T-cell (primary cell): Measurements from ENCODE around the gene GPATCH1. TPM values are rescaled to one million over a fixed set of nuclear protein-coding genes. Genes with fewer than 3 reads are reported as not detected.
"Not testable (repeated sequence)": the region's sequence is repeated elsewhere in the genome, so short reads cannot be mapped to it uniquely, and the experiment has no call there.

Experiments used
- ATAC-seq, 4 experiments: fragments of 200-7000 bp in 3 of 4; fragments of 150-1000 bp in 1 of 4; cut with Tn5 transposase; replicated peaks in 1 of 4; 1 replicate in 3 of 4; 2 replicates in 1 of 4; pipeline ENCODE4 v1.10.0; 2021; ENCODE audit warnings: moderate library complexity in 3 of 4, mild to moderate bottlenecking in 2 of 4, moderate number of reproducible peaks in 1 of 4
- CTCF ChIA-PET, 2 donors: fragments of 300-600 bp; sonication (Branson Sonifier 250); formaldehyde crosslinking; loops; one replicate each; lab custom pipeline; 2022; ENCODE audit warnings: antibody characterized with exemption in 2 of 2; lab: Charles Lee
- POLR2A ChIA-PET, 2 donors: fragments of 300-600 bp; sonication (Branson Sonifier 250); formaldehyde crosslinking; loops; one replicate each; lab custom pipeline; 2022; ENCODE audit warnings: antibody characterized with exemption in 2 of 2; lab: Charles Lee
- DNase-seq, 35 experiments: peaks; one replicate each; pipeline versions ENCODE4 v3.0.0 to v3.0.0-alpha.2; 2013 to 2023
- H3K27ac ChIP-seq: one replicate; pipeline ENCODE4 v1.5.1; 2013; ENCODE audit warnings: low read length
- H3K27me3 ChIP-seq, 2 experiments: replicated peaks in 1 of 2; 1 replicate in 1 of 2; 2 replicates in 1 of 2; pipeline versions ENCODE4 v1.6.1 to v1.7.0; 2013; ENCODE audit warnings: low read length in 1 of 2, mixed read lengths in 1 of 2; ENCODE audit not compliant: control insufficient read depth in 2 of 2, insufficient read depth in 2 of 2; ENCODE audit errors: extremely low read depth in 1 of 2
- H3K36me3 ChIP-seq, 2 donors: 1 replicate in 1 of 2; 2 replicates in 1 of 2; pipeline versions ENCODE4 v1.6.1 to v1.7.0; 2013; ENCODE audit warnings: low read length in 1 of 2; ENCODE audit not compliant: control insufficient read depth in 2 of 2, insufficient read depth in 1 of 2; ENCODE audit errors: extremely low read depth in 1 of 2
- H3K4me1 ChIP-seq, 2 experiments: 1 replicate in 1 of 2; 2 replicates in 1 of 2; pipeline versions ENCODE4 v1.6.1 to v1.7.0; 2013; ENCODE audit warnings: low read length in 2 of 2, mixed read lengths in 1 of 2; ENCODE audit not compliant: insufficient read depth in 2 of 2, control insufficient read depth in 1 of 2; ENCODE audit errors: extremely low read depth in 1 of 2
- H3K4me3 ChIP-seq, 2 donors: 1 replicate in 1 of 2; 2 replicates in 1 of 2; pipeline versions ENCODE4 v1.5.1 to v1.7.0; 2013; ENCODE audit warnings: mild to moderate bottlenecking in 2 of 2, low read length in 1 of 2, moderate library complexity in 1 of 2; ENCODE audit not compliant: control insufficient read depth in 1 of 2; ENCODE audit errors: extremely low read depth in 1 of 2
- H3K9me3 ChIP-seq: 2 replicates; pipeline ENCODE4 v1.7.0; 2013
- H3K27ac Mint-ChIP-seq, 2 donors: one replicate each; pipeline ENCODE4 v1.8.0; 2020 to 2021; ENCODE audit warnings: mild to moderate bottlenecking in 2 of 2, mixed read lengths in 2 of 2
- H3K27me3 Mint-ChIP-seq, 2 donors: one replicate each; pipeline ENCODE4 v1.8.0; 2021 to 2022; ENCODE audit warnings: mixed read lengths in 2 of 2
- H3K36me3 Mint-ChIP-seq: one replicate; pipeline ENCODE4 v1.8.0; 2021; ENCODE audit warnings: mixed read lengths
- H3K4me1 Mint-ChIP-seq, 3 donors: one replicate each; pipeline ENCODE4 v1.8.0; 2020 to 2022; ENCODE audit warnings: mixed read lengths in 3 of 3, mild to moderate bottlenecking in 1 of 3
- H3K4me3 Mint-ChIP-seq, 3 donors: one replicate each; pipeline ENCODE4 v1.8.0; 2020 to 2022; ENCODE audit warnings: mild to moderate bottlenecking in 3 of 3, mixed read lengths in 3 of 3, moderate library complexity in 3 of 3
- H3K9me3 Mint-ChIP-seq, 3 donors: one replicate each; pipeline ENCODE4 v1.8.0; 2020 to 2022; ENCODE audit warnings: mixed read lengths in 3 of 3
- WGBS: methylation state at CpG from one replicate; pipeline ENCODE4 v1.1.5; 2013; ENCODE audit warnings: missing lambda C conversion rate; ENCODE audit not compliant: insufficient coverage; 5-methylcytosine and 5-hydroxymethylcytosine counted together
- total RNA-seq, 35 experiments: library from RNA in 6 of 35; stranded (reverse) in 6 of 35; fragments of 120-200 nt in 1 of 35; gene quantifications; one replicate each; pipeline versions ENCODE4 v1.2.1 to v1.2.4 and lab custom pipeline; 2013 to 2026

The GPATCH1 gene
- total RNA-seq, 5 donors from 2014 or later (not counting 1 experiment from before 2014, with no cell fraction given), result 11.8 to 17.6 (median 14.3) TPM

DNA sequence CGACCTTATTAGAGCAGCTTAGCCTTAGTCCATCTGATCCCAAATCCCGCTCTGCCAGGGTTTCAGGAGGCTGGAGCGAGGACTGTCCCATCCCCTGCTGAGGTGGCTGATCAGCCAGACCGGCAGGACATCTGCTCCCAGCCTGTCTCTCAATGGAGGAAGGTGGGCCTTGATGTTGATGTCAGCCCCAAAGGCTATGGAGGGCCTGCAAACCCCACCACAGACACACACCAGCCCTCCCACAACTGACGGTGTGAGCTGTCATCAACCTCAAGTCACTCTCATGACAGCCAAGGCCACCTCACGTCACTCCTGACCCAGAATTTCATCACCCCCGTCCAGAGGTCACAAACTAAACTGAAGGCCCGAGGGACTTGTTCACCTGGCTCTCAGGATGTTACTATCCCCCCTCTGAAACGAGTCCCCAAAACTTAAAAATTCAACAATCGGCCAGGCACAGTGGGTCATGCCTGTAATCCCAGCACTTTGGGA, 41.8 kb upstream of the GPATCH1 start:
- no peak overlapping the region for H3K27ac ChIP-seq
- WGBS, result 88% methylated on average over 7 of the region's 10 CpGs
- ChIA-PET POLR2A (no interaction called here), CTCF (interaction anchor here in 1 of 2 donors (0.7 kb wide), 1 partner anchor 664 kb away, joined by 3 read pairs; no protein-coding TSS in a partner anchor)
- Mint-ChIP-seq H3K4me1 (peaks cover 10 to 11% (median 10%) of the 10 kb centered on the region in 3 donors), H3K27me3 (no peaks in the 10 kb centered on the region), H3K27ac (no peak overlapping the region), H3K4me3 (no peak overlapping the region), H3K9me3 (no peaks in the 10 kb centered on the region), H3K36me3 (no peaks in the 10 kb centered on the region)
- DNase-seq (no peak), ATAC-seq (no peak)
- H3K4me3 ChIP-seq, result no peak overlapping the region
- peaks cover 0 to 4% of the 10 kb centered on the region in 2 experiments for H3K27me3 ChIP-seq
- H3K36me3 ChIP-seq, result no peaks in the 10 kb centered on the region
- peaks cover 0 to 10% of the 10 kb centered on the region in 2 experiments for H3K4me1 ChIP-seq
- no peaks in the 10 kb centered on the region for H3K9me3 ChIP-seq

DNA sequence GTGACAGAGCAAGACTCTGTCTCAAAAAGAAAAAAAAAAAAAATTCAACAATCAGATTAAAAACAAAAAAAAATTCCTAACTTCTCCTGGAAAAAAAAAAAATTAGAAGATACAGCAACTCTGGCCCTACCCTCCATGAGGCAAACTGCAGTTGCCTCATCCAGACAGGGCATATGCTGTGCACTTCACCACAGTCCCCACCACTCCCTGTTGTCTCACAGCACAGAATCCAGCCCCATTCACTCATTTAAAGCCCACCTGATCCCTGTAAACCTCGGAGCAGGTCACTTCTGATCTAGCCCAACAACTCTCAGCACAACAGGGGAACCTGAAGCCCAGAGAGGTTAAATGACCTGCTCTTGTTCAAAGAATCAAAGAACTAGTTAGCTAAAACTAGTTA, 41.2 kb upstream of the GPATCH1 start:
- no peaks in the 10 kb centered on the region for H3K9me3 ChIP-seq
- DNase-seq (no peak), ATAC-seq (no peak)
- no peaks in the 10 kb centered on the region for H3K9me3 Mint-ChIP-seq
- CTCF ChIA-PET, result no interaction called here
- H3K27ac ChIP-seq, result no peak overlapping the region
- H3K4me1 ChIP-seq, result peaks cover 0 to 10% of the 10 kb centered on the region in 2 experiments
- no peak overlapping the region for H3K27ac Mint-ChIP-seq
- 75% methylated on average over 1 of the region's 1 CpG for WGBS
- H3K27me3 ChIP-seq, result peaks cover 0 to 4% of the 10 kb centered on the region in 2 experiments
- H3K4me3 ChIP-seq, result no peak overlapping the region
- POLR2A ChIA-PET, result no interaction called here
- H3K27me3 Mint-ChIP-seq, result no peaks in the 10 kb centered on the region
- no peaks in the 10 kb centered on the region for H3K36me3 ChIP-seq
- H3K4me3 Mint-ChIP-seq, result no peak overlapping the region
- H3K4me1 Mint-ChIP-seq, result peaks cover 10 to 11% (median 10%) of the 10 kb centered on the region in 3 donors
- H3K36me3 Mint-ChIP-seq, result no peaks in the 10 kb centered on the region

DNA sequence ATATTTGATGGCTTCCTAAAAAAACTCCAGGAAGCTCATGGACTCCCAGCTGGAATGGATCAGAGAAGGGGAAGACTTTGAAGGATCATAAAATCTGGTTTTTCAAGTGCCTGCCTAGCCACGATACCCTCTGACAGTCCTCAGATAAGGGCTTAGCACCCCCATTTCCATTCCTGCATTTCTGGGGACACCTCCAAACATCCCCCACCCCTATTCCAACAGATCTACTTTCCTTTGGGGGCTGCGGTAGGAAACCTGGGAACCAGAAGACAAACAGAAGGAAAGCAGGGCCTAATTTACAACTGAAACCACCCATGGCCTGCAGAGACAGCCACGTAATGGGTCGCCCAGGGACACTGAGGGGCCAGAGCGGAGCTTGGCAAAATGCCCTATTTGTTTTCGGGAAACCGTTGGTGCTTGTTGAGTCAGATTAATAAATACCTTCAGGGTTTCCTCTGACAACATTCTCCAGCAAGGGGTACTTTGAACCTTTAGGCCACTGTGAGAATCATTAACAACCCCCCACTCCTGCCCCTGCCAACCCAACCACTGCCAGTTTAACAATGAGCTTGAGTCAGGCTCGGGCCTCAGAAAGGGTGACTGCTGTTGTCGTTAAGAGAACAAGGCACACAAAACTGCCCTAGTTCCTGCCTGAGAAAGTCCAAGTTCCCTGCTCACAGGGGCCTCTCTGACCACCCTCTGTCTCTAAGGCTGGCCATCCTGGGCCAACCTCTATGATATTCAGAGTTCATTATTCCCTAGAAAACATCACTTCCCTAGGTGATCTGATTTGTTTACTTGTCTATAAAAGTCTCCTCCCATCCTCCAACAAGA, 39.8 kb upstream of the GPATCH1 start:
- Histone ChIP-seq H3K4me1 (peaks cover 0 to 10% of the 10 kb centered on the region in 2 experiments), H3K4me3 (no peak overlapping the region), H3K9me3 (no peaks in the 10 kb centered on the region), H3K27me3 (peaks cover 0 to 4% of the 10 kb centered on the region in 2 experiments), H3K27ac (no peak overlapping the region), H3K36me3 (no peaks in the 10 kb centered on the region)
- H3K9me3 Mint-ChIP-seq, result no peaks in the 10 kb centered on the region
- no peaks in the 10 kb centered on the region for H3K36me3 Mint-ChIP-seq
- peaks cover 10 to 11% (median 10%) of the 10 kb centered on the region in 3 donors for H3K4me1 Mint-ChIP-seq
- ATAC-seq (no peak), DNase-seq (no peak)
- no peak overlapping the region for H3K4me3 Mint-ChIP-seq
- WGBS, result 60% methylated on average over 2 of the region's 9 CpGs
- H3K27ac Mint-ChIP-seq, result no peak overlapping the region
- no peaks in the 10 kb centered on the region for H3K27me3 Mint-ChIP-seq
- CTCF ChIA-PET, result no interaction called here
- POLR2A ChIA-PET, result no interaction called here

DNA sequence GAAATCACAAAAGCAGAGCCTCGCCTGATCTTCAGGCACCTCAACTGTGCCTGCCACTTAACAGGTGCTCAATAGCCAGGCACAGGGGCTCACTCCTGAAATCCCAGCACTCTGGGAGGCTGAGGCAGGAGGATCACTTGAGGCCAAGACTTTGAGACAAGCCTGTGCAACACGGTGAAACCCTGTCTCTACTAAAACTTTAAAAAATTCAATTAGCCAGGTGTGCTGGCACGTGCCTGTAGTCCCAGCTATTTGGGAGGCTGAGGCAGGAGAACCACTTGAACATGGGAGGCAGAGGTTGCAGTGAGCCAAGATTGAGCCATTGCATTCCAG, 39.2 kb upstream of the GPATCH1 start:
- WGBS, result 80% methylated on average over 1 of the region's 3 CpGs
- H3K4me3 Mint-ChIP-seq, H3K27me3 Mint-ChIP-seq, H3K27me3 ChIP-seq, H3K9me3 Mint-ChIP-seq, H3K27ac Mint-ChIP-seq, H3K36me3 Mint-ChIP-seq, H3K4me3 ChIP-seq, H3K9me3 ChIP-seq, H3K27ac ChIP-seq, H3K4me1 ChIP-seq, POLR2A ChIA-PET, CTCF ChIA-PET, DNase-seq, ATAC-seq, H3K36me3 ChIP-seq: not testable (repeated sequence)
- peaks cover 10 to 11% (median 10%) of the 10 kb centered on the region in 3 donors for H3K4me1 Mint-ChIP-seq

DNA sequence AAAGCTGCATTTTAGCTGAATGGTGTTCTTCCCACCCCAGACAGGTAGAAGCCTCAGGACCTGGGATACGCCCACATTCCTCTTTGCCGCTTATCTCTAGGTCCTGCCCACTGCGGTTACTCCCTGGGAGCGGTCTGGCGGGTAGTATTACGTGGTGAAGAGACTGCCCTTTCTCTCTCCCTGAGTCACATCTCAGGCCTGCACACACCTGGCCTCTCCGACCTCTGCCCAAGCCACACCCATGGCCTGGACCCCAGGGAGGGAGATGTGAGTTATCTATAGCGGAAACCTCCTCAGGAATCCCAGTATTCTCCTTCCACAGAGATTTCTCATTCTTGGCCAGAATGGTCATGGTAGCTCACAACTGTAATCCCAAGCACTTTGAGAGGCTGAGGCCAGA, 33.6 kb upstream of the GPATCH1 start:
- Histone ChIP-seq H3K27me3 (peaks cover 0 to 3% of the 10 kb centered on the region in 2 experiments), H3K36me3 (no peaks in the 10 kb centered on the region), H3K9me3 (no peaks in the 10 kb centered on the region), H3K27ac (no peak overlapping the region), H3K4me3 (no peak overlapping the region), H3K4me1 (no peaks in the 10 kb centered on the region)
- Mint-ChIP-seq H3K36me3 (no peaks in the 10 kb centered on the region), H3K9me3 (no peaks in the 10 kb centered on the region), H3K27ac (no peak overlapping the region), H3K27me3 (peaks cover 0 to 2% of the 10 kb centered on the region in 2 donors), H3K4me1 (no peaks in the 10 kb centered on the region), H3K4me3 (no peak overlapping the region)
- ChIA-PET CTCF (no interaction called here), POLR2A (no interaction called here)
- no CpG with 5 or more reads among the region's 8 CpGs for WGBS
- no peak for DNase-seq
- ATAC-seq, result no peak

DNA sequence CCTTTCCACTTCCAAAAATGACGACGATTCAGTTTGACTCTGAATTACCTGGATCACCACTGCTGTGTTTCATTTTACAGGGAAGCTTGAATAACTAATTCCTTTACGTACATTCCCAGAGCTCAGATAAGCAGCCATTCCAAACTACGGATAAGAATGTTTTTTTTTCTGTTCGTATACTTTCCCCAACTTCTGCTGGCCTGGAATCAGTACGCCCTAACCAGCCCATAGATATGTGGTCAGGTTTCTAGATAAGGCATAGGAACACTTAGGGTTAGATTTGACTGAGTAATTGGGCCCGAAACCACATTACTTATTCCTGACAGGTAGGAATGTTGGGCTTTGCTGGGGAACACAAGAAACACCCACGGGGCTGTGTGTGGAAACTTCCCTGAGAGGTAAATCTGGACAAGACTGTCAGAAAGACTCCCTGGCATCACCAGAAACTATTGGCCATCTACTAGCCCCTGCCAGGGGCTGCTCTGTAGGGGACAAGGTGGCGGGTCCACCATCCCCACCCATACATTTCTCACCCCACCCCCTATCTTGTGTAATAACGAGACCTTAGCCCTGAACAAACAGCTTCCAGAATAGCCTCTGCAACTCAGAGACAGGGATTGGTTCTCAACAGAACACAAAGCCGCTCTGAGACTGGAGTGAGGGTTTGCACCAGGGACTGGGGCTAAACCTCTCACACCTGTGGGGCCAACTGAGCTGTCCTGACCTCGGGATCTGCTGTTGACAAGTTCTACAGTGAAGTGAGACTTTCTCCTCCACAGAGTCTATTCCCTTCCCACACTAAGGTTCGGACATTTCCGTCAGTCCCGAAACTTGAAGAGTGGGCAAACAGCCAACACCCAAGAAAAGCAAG, 31.9 kb upstream of the GPATCH1 start:
- WGBS, result 88% methylated on average over 4 of the region's 15 CpGs

More for the DNA sequence above, 31.9 kb upstream of the GPATCH1 start:
- no peaks in the 10 kb centered on the region for H3K36me3 ChIP-seq
- ChIA-PET POLR2A (no interaction called here), CTCF (interaction anchor here (0.5 to 0.6 kb wide), 2 partner anchors 13 to 32 kb away, joined by 3 to 6 read pairs; partner anchors contain the start of gene GPATCH1 (in 1 of the 2))
- Mint-ChIP-seq H3K27me3 (peaks cover 0 to 2% of the 10 kb centered on the region in 2 donors), H3K36me3 (no peaks in the 10 kb centered on the region), H3K4me3 (no peak overlapping the region), H3K27ac (no peak overlapping the region), H3K4me1 (no peaks in the 10 kb centered on the region), H3K9me3 (no peaks in the 10 kb centered on the region)
- no peak overlapping the region for H3K27ac ChIP-seq
- ATAC-seq (no peak), DNase-seq (no peak)
- peaks cover 0 to 8% of the 10 kb centered on the region in 2 experiments for H3K27me3 ChIP-seq
- no peaks in the 10 kb centered on the region for H3K4me1 ChIP-seq
- no peaks in the 10 kb centered on the region for H3K9me3 ChIP-seq
- no peak overlapping the region for H3K4me3 ChIP-seq
